WERI-Rb-1 (cell line): ENCODE data around the gene CDH23.
A peak's percentile ranks its signal among the peaks of the same experiment; 100 is the strongest.

Source experiments
- DNase-seq: peaks from one replicate; pipeline ENCODE4 v3.0.0-alpha.2; 2020
- H3K27ac ChIP-seq: fragments of 250-450 bp; sonication (Bioruptor Pico); 2 replicates; pipeline ENCODE4 v1.5.1; 2020; ENCODE audit warnings: mild to moderate bottlenecking, moderate library complexity
- H3K27me3 ChIP-seq: fragments of 250-450 bp; sonication (Bioruptor Pico); 2 replicates; pipeline ENCODE4 v1.5.1; 2021; ENCODE audit warnings: mild to moderate bottlenecking, low read depth, moderate library complexity; ENCODE audit not compliant: insufficient read depth, severe bottlenecking
- H3K36me3 ChIP-seq: fragments of 250-450 bp; sonication (Bioruptor Pico); 2 replicates; pipeline ENCODE4 v1.5.1; 2020; ENCODE audit warnings: mild to moderate bottlenecking, moderate library complexity
- H3K4me3 ChIP-seq: 2 replicates; pipeline ENCODE4 v1.5.1; 2011; ENCODE audit warnings: low read depth, mild to moderate bottlenecking, control low read depth, low read length
- H3K9me3 ChIP-seq: fragments of 250-450 bp; sonication (Bioruptor Pico); 2 replicates; pipeline ENCODE4 v1.5.1; 2021; ENCODE audit warnings: mild to moderate bottlenecking, moderate library complexity; ENCODE audit not compliant: severe bottlenecking
- CTCF ChIP-seq: IDR thresholded peaks from 2 replicates; pipeline ENCODE4 v1.5.1; 2011; ENCODE audit warnings: low read depth, mild to moderate bottlenecking, control low read depth, inconsistent platforms, low read length

Gene CDH23

DNA sequence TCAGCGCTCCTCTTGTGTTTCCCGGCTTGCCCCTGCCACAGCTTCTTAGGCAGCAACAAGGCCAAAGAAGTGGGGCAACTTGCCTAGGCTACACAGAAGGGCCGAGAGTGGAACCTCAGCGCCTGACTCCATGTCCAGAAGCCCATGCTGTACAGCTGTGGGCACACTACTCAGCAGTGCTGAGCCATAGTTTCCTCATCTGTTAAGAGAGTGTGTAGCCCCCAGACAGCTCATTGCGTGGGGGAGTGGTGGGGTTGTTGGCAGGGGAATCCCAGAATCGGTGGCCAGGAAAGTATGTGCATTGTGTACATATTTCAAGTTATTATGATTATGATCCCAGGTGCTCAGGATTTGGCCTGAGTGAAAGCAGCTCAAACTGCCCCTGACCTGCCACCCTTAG, 96.2 kb downstream of the CDH23 start:
- no peaks in the 10 kb centered on the region for H3K27me3 ChIP-seq
- peaks cover 52% of the 10 kb centered on the region for H3K36me3 ChIP-seq
- no peak overlapping the region for H3K4me3 ChIP-seq
- DNase-seq = no peak
- no peak for TF ChIP-seq CTCF
- H3K27ac ChIP-seq = no peak overlapping the region
- H3K9me3 ChIP-seq = peaks cover 11% of the 10 kb centered on the region

GRCh38 chr10:71493741-71494140, 97.0 kb downstream of the CDH23 start:
- H3K27me3 ChIP-seq = no peaks in the 10 kb centered on the region
- no peak for TF ChIP-seq CTCF

DNA sequence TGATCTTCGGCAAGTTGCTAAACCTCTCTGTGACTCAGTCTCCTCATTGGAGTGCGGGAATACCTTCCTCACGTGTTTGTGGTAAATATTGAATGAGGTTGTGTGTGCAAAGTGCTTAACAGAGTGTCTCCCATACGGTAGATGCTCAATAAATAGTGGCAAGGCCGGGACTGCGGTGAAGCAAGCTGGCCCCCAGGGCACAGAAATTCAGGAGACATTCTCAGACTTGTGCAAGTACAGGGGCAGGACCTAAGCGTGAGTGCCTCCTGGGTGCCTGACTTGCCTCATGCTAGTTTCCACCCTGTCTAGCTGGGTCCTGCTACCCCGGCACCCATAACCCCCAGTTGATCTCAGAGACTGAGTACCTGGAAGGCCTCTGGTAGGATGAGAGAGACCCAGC, 97.8 kb downstream of the CDH23 start:
- DNase-seq = no peak
- H3K27me3 ChIP-seq = no peaks in the 10 kb centered on the region
- no peak for TF ChIP-seq CTCF

More at GRCh38 chr10:71493741-71494140, 97.0 kb downstream of the CDH23 start:
- DNase-seq = no peak
- peaks cover 52% of the 10 kb centered on the region for H3K36me3 ChIP-seq
- H3K27ac ChIP-seq = no peak overlapping the region
- no peak overlapping the region for H3K4me3 ChIP-seq
- H3K9me3 ChIP-seq = peaks cover 6% of the 10 kb centered on the region

GRCh38 chr10:71494980-71495381, 98.3 kb downstream of the CDH23 start:
- Histone ChIP-seq H3K27me3 (no peaks in the 10 kb centered on the region), H3K27ac (no peak overlapping the region), H3K4me3 (no peak overlapping the region), H3K36me3 (peaks cover 60% of the 10 kb centered on the region), H3K9me3 (no peaks in the 10 kb centered on the region)
- no peak for DNase-seq
- TF ChIP-seq CTCF = no peak

More for the DNA sequence above, 97.8 kb downstream of the CDH23 start:
- no peak overlapping the region for H3K27ac ChIP-seq
- peaks cover 60% of the 10 kb centered on the region for H3K36me3 ChIP-seq
- no peak overlapping the region for H3K4me3 ChIP-seq
- no peaks in the 10 kb centered on the region for H3K9me3 ChIP-seq

DNA sequence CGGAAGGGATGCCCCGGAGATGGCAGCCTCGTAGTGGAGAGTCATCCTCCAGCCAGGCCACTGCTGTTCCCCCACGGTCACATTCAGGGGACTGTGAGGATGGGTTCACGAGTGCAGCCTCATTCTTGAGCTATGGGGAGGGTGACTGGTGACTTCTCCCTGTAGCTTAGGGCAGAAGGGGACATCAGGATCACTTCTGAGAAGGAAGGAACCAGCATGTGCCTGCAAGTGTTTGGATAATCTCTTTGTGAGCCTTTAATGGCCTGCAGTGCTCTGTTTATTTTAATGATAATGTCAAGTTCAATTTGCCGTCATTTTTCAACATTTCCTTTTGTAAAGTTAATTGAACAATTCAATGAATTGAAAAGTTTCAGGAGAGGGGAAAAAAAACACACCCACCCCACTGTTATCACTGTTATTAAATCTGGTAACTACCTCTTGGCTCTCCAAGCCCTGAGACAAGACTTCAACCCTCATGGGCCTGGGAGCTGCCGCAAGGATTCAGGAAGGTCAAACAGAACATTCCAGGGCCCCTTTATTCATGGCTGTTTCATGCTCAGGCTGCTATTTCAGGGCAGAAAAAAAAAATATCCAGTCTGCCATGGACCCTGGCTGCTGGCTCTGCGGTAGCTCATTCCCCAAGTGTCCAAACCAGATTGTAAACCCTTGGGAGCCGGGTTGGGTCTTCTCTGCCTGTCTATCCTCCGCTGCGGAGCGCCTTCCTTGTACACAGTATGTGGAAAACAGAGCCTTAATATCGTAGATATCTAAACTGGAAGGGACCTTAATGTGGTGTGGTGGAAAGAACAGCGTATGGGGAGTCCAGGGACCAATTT, 100.4 kb downstream of the CDH23 start:
- TF ChIP-seq CTCF = no peak
- Histone ChIP-seq H3K27me3 (no peaks in the 10 kb centered on the region), H3K36me3 (peaks cover 40% of the 10 kb centered on the region), H3K27ac (peak overlapping the region; percentile 57), H3K4me3 (no peak overlapping the region), H3K9me3 (no peaks in the 10 kb centered on the region)
- no peak for DNase-seq

- TF ChIP-seq CTCF = no peak
- H3K27me3 ChIP-seq = no peaks in the 10 kb centered on the region
- DNase-seq = no peak
Measured at GRCh38 chr10:71497763-71498326, 101.1 kb downstream of the CDH23 start.

More at GRCh38 chr10:71497763-71498326, 101.1 kb downstream of the CDH23 start:
- Histone ChIP-seq H3K27ac (peak overlapping the region; percentile 57), H3K4me3 (no peak overlapping the region), H3K36me3 (peaks cover 34% of the 10 kb centered on the region), H3K9me3 (no peaks in the 10 kb centered on the region)
